ENCODE measurements around the gene ELP6. TPM values are rescaled to one million over a fixed set of nuclear protein-coding genes. Genes with fewer than 3 reads are reported as not detected.
A peak's percentile ranks its signal among the peaks of the same experiment; 100 is the strongest.

The ELP6 gene
- total RNA-seq, 1 donor from 2014 or later = 51.3 TPM

- TF ChIP-seq CTCF (conservative IDR thresholded peaks at IDR 0.05) = no peak
- Mint-ChIP-seq H3K27ac (no peak overlapping the region), H3K36me3 (peaks cover 7% of the 10 kb centered on the region), H3K4me1 (ENCODE audit: unreplicated experiment) (peaks cover 3% of the 10 kb centered on the region), H3K9me3 (peaks cover 6% of the 10 kb centered on the region), H3K4me3 (no peak overlapping the region), H3K27me3 (no peaks in the 10 kb centered on the region)
- peak; percentile 4 for DNase-seq (ENCODE audit: extremely low spot score, unreplicated experiment)
Measured at GRCh38 chr3:47455806-47456452, 57.6 kb downstream of the ELP6 start.

GRCh38 chr3:47452453-47453215 lies 60.9 kb downstream of the ELP6 start:
- Mint-ChIP-seq H3K4me3 (no peak overlapping the region), H3K36me3 (peaks cover 7% of the 10 kb centered on the region), H3K27ac (no peak overlapping the region), H3K9me3 (peaks cover 6% of the 10 kb centered on the region), H3K4me1 (ENCODE audit: unreplicated experiment) (peaks cover 7% of the 10 kb centered on the region), H3K27me3 (no peaks in the 10 kb centered on the region)
- TF ChIP-seq CTCF (conservative IDR thresholded peaks at IDR 0.05) = no peak
- DNase-seq (ENCODE audit: extremely low spot score, unreplicated experiment) = peak; percentile 3

Other genes starting within 250 kb of the ELP6 start
- gene KIF9, start 230.9 kb downstream of the ELP6 start, total RNA-seq (ENCODE audit: low replicate concordance) = 13.7 and 14.8 TPM in 2 replicates
- 27.3 and 29.1 TPM in 2 replicates for gene KLHL18, start 230.8 kb downstream of the ELP6 start, total RNA-seq (ENCODE audit: low replicate concordance)
- gene PTPN23, start 132.7 kb downstream of the ELP6 start, total RNA-seq (ENCODE audit: low replicate concordance) = 52.5 and 54.1 TPM in 2 replicates
- gene SCAP, start 37.8 kb downstream of the ELP6 start, total RNA-seq (ENCODE audit: low replicate concordance) = 77.5 and 106 TPM in 2 replicates
- gene CSPG5, start 65.2 kb upstream of the ELP6 start, total RNA-seq (ENCODE audit: low replicate concordance) = 1.2 and 2.1 TPM in 2 replicates

Measured in type B pancreatic cell (in vitro differentiated cells).